ENCODE measurements around the gene AANAT.

DNA sequence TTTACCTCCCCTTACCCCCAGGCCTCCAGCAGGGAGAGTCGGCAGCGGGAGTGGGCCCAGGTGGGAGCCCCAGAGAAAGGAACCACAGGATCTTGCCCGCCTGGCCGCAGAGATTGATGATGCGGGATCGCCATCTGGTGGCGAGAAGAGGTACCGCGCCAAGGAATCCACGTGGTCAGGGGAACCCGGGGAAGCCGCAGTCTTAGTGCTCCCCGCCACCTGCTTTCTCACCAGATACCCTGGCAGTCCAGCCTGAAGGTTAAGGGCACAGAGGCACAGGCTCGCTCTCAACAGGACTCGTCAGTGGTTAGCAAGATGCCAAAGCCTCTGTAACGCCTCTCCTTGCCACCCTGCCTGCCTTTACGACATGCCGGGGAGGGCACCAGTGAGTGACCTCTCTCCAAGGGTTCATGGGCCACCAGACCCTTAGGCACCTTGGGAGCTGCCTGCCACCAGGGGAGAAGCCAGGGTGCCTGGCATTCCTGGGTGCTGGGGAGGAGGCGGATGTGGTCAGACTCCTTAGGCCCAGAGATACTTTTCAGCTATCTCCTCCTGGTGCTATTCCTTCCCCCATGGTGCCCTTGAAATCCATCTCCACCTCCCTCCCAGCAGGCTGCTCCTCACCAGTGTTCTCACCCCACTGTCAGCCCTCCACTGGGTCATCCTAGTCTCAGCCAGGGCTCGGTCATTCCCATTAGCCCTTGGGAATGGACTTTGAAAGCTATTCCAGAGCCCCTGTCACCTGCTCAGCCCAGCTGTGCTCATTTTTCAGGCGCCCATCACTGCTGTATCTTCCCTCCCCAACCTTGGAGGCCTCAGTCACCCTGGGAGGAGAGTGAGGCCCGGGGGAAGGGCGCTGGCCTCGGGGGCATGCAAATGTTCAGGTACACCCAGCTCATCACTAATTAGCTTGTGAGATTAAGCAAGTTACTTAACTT is 39.3 kb downstream of the AANAT start:
- TF ChIP-seq POLR2A (IDR thresholded peaks at IDR 0.05): no peak
- TF ChIP-seq, protein P1, sequence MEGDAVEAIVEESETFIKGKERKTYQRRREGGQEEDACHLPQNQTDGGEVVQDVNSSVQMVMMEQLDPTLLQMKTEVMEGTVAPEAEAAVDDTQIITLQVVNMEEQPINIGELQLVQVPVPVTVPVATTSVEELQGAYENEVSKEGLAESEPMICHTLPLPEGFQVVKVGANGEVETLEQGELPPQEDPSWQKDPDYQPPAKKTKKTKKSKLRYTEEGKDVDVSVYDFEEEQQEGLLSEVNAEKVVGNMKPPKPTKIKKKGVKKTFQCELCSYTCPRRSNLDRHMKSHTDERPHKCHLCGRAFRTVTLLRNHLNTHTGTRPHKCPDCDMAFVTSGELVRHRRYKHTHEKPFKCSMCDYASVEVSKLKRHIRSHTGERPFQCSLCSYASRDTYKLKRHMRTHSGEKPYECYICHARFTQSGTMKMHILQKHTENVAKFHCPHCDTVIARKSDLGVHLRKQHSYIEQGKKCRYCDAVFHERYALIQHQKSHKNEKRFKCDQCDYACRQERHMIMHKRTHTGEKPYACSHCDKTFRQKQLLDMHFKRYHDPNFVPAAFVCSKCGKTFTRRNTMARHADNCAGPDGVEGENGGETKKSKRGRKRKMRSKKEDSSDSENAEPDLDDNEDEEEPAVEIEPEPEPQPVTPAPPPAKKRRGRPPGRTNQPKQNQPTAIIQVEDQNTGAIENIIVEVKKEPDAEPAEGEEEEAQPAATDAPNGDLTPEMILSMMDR (IDR thresholded peaks at IDR 0.05): peak; percentile 87 to 96
